Psoas muscle (tissue), 8 donors: ENCODE results near the gene TTLL9. TPM values are rescaled to one million over a fixed set of nuclear protein-coding genes. Genes with fewer than 3 reads are reported as not detected.

ENCODE experiments used
- ATAC-seq, 4 donors: fragments of 200-7000 bp; cut with Tn5 transposase; one replicate each; pipeline ENCODE4 v1.9.1; 2020; ENCODE audit warnings: moderate library complexity in 3 of 4, mild to moderate bottlenecking in 2 of 4
- DNase-seq, 2 donors: peaks; one replicate each; pipeline ENCODE4 v3.0.0-alpha.2; 2020
- H3K27ac ChIP-seq: fragments of 200-600 bp; one replicate; pipeline ENCODE4 v1.8.0; 2022
- H3K27me3 ChIP-seq, 3 donors: fragments of 200-600 bp in 1 of 3; one replicate each; pipeline versions ENCODE4 v1.6.1 to v1.8.0; 2013 to 2022; ENCODE audit warnings: low read length in 2 of 3, mild to moderate bottlenecking in 2 of 3, moderate library complexity in 1 of 3; ENCODE audit not compliant: insufficient read depth in 3 of 3
- H3K36me3 ChIP-seq, 2 donors: fragments of 200-600 bp in 1 of 2; one replicate each; pipeline versions ENCODE4 v1.6.1 to v1.8.0; 2013 to 2022; ENCODE audit warnings: low read depth in 1 of 2, mild to moderate bottlenecking in 1 of 2, moderate library complexity in 1 of 2; ENCODE audit not compliant: insufficient read depth in 1 of 2
- H3K4me1 ChIP-seq: fragments of 200-600 bp; one replicate; pipeline ENCODE4 v1.8.0; 2022
- H3K4me3 ChIP-seq: fragments of 200-600 bp; one replicate; pipeline ENCODE4 v1.8.0; 2022; ENCODE audit warnings: mild to moderate bottlenecking
- H3K9me3 ChIP-seq: fragments of 200-600 bp; one replicate; pipeline ENCODE4 v1.8.0; 2022
- CTCF ChIP-seq: fragments of 200-600 bp; IDR thresholded peaks from one replicate; pipeline ENCODE4 v1.8.0; 2022; ENCODE audit warnings: antibody characterized with exemption
- WGBS, 3 donors: extraction: QIAGEN DNeasy Blood & Tissue Kit; methylation state at CpG; one replicate each; pipeline versions ENCODE4 v1.1.6 to v1.1.7; 2013; 5-methylcytosine and 5-hydroxymethylcytosine counted together
- intact Hi-C, 2 donors: fragments of 100-400 bp; cut with DNase I; formaldehyde crosslinking; loops; one replicate each; pipeline versions ENCODE4 v1.11.0 to v1.14.2; 2022
- polyA plus RNA-seq, 3 donors: library from polyadenylated mRNA; stranded (reverse); fragments of 200-250 nt; gene quantifications; one replicate each; pipeline ENCODE4 v1.2.3, GENCODE V29; 2013
- total RNA-seq, 4 donors: library from RNA; stranded (reverse); fragmentation: NEBNext Ultra II Directional in 2 of 4; extraction: Animal tissue kit (Norgen Biotek cat#: 25700) in 2 of 4; gene quantifications; one replicate each; pipeline versions ENCODE4 v1.2.1 to v1.2.4, GENCODE V29; 2021 to 2023
- donor health status: healthy with polysubstance abuse.
- donor health status: DM: no; HTN: no; CAD: no; lungs with moderate emphysema.
- donor health status: Bipolar disorder and iron deficiency.
- donor health status: healthy.
- donor health status: DM: yes; HTN: yes; CAD: no.
- donor health status: DM: no; HTN: no; CAD: no.
- donor health status: DM: no; HTN: no; CAD: no.
- donor health status: DM: yes; HTN: yes; CAD: no.

The TTLL9 gene
- total and polyA plus RNA-seq, 7 donors: 0.01 TPM; not detected in 6

GRCh38 chr20:31953556-31954148, 83.2 kb downstream of the TTLL9 start:
- H3K4me1 ChIP-seq: peaks cover 11% of the 10 kb centered on the region
- ATAC-seq (no peak), DNase-seq (no peak)
- no peak overlapping the region for H3K27ac ChIP-seq
- no peak for TF ChIP-seq CTCF
- 73 to 83% (median 80%) methylated on average over 6 of the region's 6 CpGs for WGBS, 3 donors
- H3K4me3 ChIP-seq: no peak overlapping the region
- intact Hi-C loops: loop anchor here (2.0 to 5.0 kb wide), 3 partner anchors 101 to 131 kb away; no protein-coding TSS in a partner anchor
- H3K27me3 ChIP-seq: peaks cover 0 to 13% (median 0%) of the 10 kb centered on the region in 3 donors
- no peaks in the 10 kb centered on the region for H3K9me3 ChIP-seq
- peaks cover 0 to 18% of the 10 kb centered on the region in 2 donors for H3K36me3 ChIP-seq

- peaks cover 0 to 9% of the 10 kb centered on the region in 2 donors for H3K36me3 ChIP-seq
- H3K4me3 ChIP-seq: no peak overlapping the region
- H3K4me1 ChIP-seq: peaks cover 11% of the 10 kb centered on the region
- WGBS, 3 donors: 58 to 77% (median 75%) methylated on average over 1 of the region's 1 CpG
- peaks cover 0 to 20% (median 0%) of the 10 kb centered on the region in 3 donors for H3K27me3 ChIP-seq
- no peak for TF ChIP-seq CTCF
- H3K9me3 ChIP-seq: no peaks in the 10 kb centered on the region
- intact Hi-C loops: loop anchor here in 1 of 2 donors (5.0 kb wide), 2 partner anchors 102 to 132 kb away; no protein-coding TSS in a partner anchor
- no peak for DNase-seq
- no peak for ATAC-seq
- no peak overlapping the region for H3K27ac ChIP-seq
Observed at GRCh38 chr20:31954500-31954899, 84.1 kb downstream of the TTLL9 start.

GRCh38 chr20:31956556-31957526, 86.4 kb downstream of the TTLL9 start:
- H3K27ac ChIP-seq: no peak overlapping the region
- no peak overlapping the region for H3K4me3 ChIP-seq
- no peaks in the 10 kb centered on the region for H3K36me3 ChIP-seq
- TF ChIP-seq CTCF: no peak
- no peak for ATAC-seq
- no peak for DNase-seq
- no peaks in the 10 kb centered on the region for H3K9me3 ChIP-seq
- WGBS, 3 donors: 30 to 34% (median 32%) methylated on average over 11 of the region's 11 CpGs
- H3K27me3 ChIP-seq: peaks cover 0 to 29% (median 0%) of the 10 kb centered on the region in 3 donors
- H3K4me1 ChIP-seq: no peaks in the 10 kb centered on the region
- intact Hi-C loops: no loop called here

GRCh38 chr20:31962761-31963160, 92.3 kb downstream of the TTLL9 start:
- no peaks in the 10 kb centered on the region for H3K36me3 ChIP-seq
- H3K27ac ChIP-seq: no peak overlapping the region
- intact Hi-C loops: no loop called here
- H3K27me3 ChIP-seq: peaks cover 0 to 52% (median 6%) of the 10 kb centered on the region in 3 donors
- no peak overlapping the region for H3K4me3 ChIP-seq
- no peak for TF ChIP-seq CTCF
- 21 to 32% (median 23%) methylated on average over 2 of the region's 2 CpGs for WGBS, 3 donors
- DNase-seq (no peak), ATAC-seq (no peak)
- H3K9me3 ChIP-seq: no peaks in the 10 kb centered on the region
- no peaks in the 10 kb centered on the region for H3K4me1 ChIP-seq
